Measurements from ENCODE around the gene C16orf96. TPM values are rescaled to one million over a fixed set of nuclear protein-coding genes. Genes with fewer than 3 reads are reported as not detected.

C16orf96 gene
- total and polyA plus RNA-seq, 2 donors (not counting 3 experiments of a cell fraction or from before 2014, with no cell fraction given): not detected

- intact Hi-C loops (cut with micrococcal nuclease): no loop called here
- ChIA-PET POLR2A (interaction anchor here (0.6 kb wide), 1 partner anchor 27 kb away, joined by 7 read pairs; no protein-coding TSS in a partner anchor), CTCF (interaction anchor here (1.7 to 2.0 kb wide), 2 partner anchors 10 to 69 kb away, joined by 5 to 7 read pairs; no protein-coding TSS in a partner anchor)
- BruUV-seq (replicated peaks): no TSS peak
- no peaks in the 10 kb centered on the region for H3K9me3 ChIP-seq (replicated peaks; ENCODE audit: control insufficient read depth, insufficient read depth, low read length)
- H4K20me1 ChIP-seq (replicated peaks; ENCODE audit: control insufficient read depth, extremely low read depth, insufficient read depth, low read length): no peaks in the 10 kb centered on the region
- H3K4me1 ChIP-seq (ENCODE audit: control insufficient read depth, extremely low read depth, insufficient read depth, low read length): no peaks in the 10 kb centered on the region
- H3K79me2 ChIP-seq (ENCODE audit: control insufficient read depth, insufficient read depth, low read length): no peaks in the 10 kb centered on the region
- H3K27me3 ChIP-seq (ENCODE audit: control insufficient read depth in 2 of 2, insufficient read depth in 2 of 2, low read length in 2 of 2): peaks cover 2 to 3% of the 10 kb centered on the region in 2 experiments
- TF ChIP-seq GATA2 (IDR thresholded peaks at IDR 0.05; ENCODE audit: insufficient read depth, insufficient read length, low read depth, low read length) (no peak), POLR2A (IDR thresholded peaks at IDR 0.05; ENCODE audit: low read depth, low read length) (no peak), MYC (IDR thresholded peaks at IDR 0.05; ENCODE audit: low read depth, low read length) (no peak), FOS (IDR thresholded peaks at IDR 0.05; ENCODE audit: borderline replicate concordance, insufficient read depth, low read length) (no peak), JUN (IDR thresholded peaks at IDR 0.05; ENCODE audit: borderline replicate concordance, insufficient read depth, insufficient read length, low read depth) (no peak), CTCF (IDR thresholded peaks at IDR 0.05; ENCODE audit: extremely low read depth in 1 of 2, insufficient read depth in 1 of 2, low read depth in 1 of 2, low read length in 2 of 2) (no peak), EZH2 (IDR thresholded peaks at IDR 0.05; ENCODE audit: borderline replicate concordance, low read depth, low read length, severe bottlenecking) (no peak), POLR2AphosphoS5 (IDR thresholded peaks at IDR 0.05; ENCODE audit: insufficient read depth, low read depth, low read length) (no peak)
- TF ChIP-seq, protein P1, sequence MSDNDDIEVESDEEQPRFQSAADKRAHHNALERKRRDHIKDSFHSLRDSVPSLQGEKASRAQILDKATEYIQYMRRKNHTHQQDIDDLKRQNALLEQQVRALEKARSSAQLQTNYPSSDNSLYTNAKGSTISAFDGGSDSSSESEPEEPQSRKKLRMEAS (IDR thresholded peaks at IDR 0.05; ENCODE audit: insufficient read depth, insufficient read length): no peak
- H3K4me2 ChIP-seq (ENCODE audit: insufficient read depth, low read length): no peak overlapping the region
- no peak for FAIRE-seq
- no peaks in the 10 kb centered on the region for H3K36me3 ChIP-seq (ENCODE audit: control insufficient read depth in 2 of 2, extremely low read depth in 1 of 2, insufficient read depth in 2 of 2, low read length in 2 of 2)
- dilution Hi-C loops (cut with MboI; ENCODE audit: extremely low pct_ligation_motif_present, low sequenced_read_pairs): no loop called here
- H3K27ac ChIP-seq (ENCODE audit: insufficient read depth, low read depth, low read length): no peak overlapping the region
- H3K9me1 ChIP-seq (replicated peaks; ENCODE audit: control insufficient read depth, extremely low read depth, insufficient read depth, low read length): no peaks in the 10 kb centered on the region
- no peak overlapping the region for H3K9ac ChIP-seq (replicated peaks; ENCODE audit: extremely low read depth, insufficient read depth, low read length)
- H3K4me3 ChIP-seq (replicated peaks in 1 of 3; ENCODE audit: insufficient read depth in 1 of 3, low read depth in 1 of 3, low read length in 3 of 3): no peak overlapping the region
- H2AFZ ChIP-seq (ENCODE audit: low read depth, low read length): no peak overlapping the region
- DNase-seq (ENCODE audit: low read depth, low spot score): no peak
Measured at GRCh38 chr16:4576008-4576407, 19.9 kb downstream of the C16orf96 start.

All from endothelial cell of umbilical vein (primary cell).